Activated B cell treated with CpG ODN at 0.5 μM for 24 hours (primary cell): ENCODE data around the gene A3GALT2. TPM values are rescaled to one million over a fixed set of nuclear protein-coding genes. Genes with fewer than 3 reads are reported as not detected.

Experiments
- ATAC-seq: fragments of 200-7000 bp; cut with Tn5 transposase; one replicate; pipeline ENCODE4 v1.10.0; 2021; ENCODE audit warnings: low read depth, mild to moderate bottlenecking, moderate library complexity
- CTCF ChIA-PET: fragments of 350-600 bp; sonication (Branson Sonifier 250); formaldehyde crosslinking; loops from one replicate; lab custom pipeline; 2021; ENCODE audit warnings: antibody characterized with exemption; lab: Charles Lee
- POLR2A ChIA-PET: fragments of 350-600 bp; sonication (Branson Sonifier 250); formaldehyde crosslinking; loops from one replicate; lab custom pipeline; 2021; ENCODE audit warnings: antibody characterized with exemption; lab: Charles Lee
- DNase-seq: peaks from one replicate; pipeline ENCODE4 v3.0.0; 2022
- H3K27ac Mint-ChIP-seq: one replicate; pipeline ENCODE4 v1.8.0; 2020; ENCODE audit warnings: mixed read lengths
- H3K27me3 Mint-ChIP-seq: one replicate; pipeline ENCODE4 v1.8.0; 2021; ENCODE audit warnings: mixed read lengths
- H3K36me3 Mint-ChIP-seq: one replicate; pipeline ENCODE4 v1.8.0; 2021; ENCODE audit warnings: low read depth, mixed read lengths
- H3K4me1 Mint-ChIP-seq: one replicate; pipeline ENCODE4 v1.8.0; 2021; ENCODE audit warnings: mixed read lengths
- H3K4me3 Mint-ChIP-seq: one replicate; pipeline ENCODE4 v1.8.0; 2020; ENCODE audit warnings: mild to moderate bottlenecking, mixed read lengths
- H3K9me3 Mint-ChIP-seq: one replicate; pipeline ENCODE4 v1.8.0; 2020; ENCODE audit warnings: mixed read lengths
- intact Hi-C: fragments of 100-400 bp; cut with micrococcal nuclease; formaldehyde crosslinking; loops from one replicate; pipeline ENCODE4 v1.15.1; 2024
- total RNA-seq: library from RNA; stranded (reverse); gene quantifications from 2 replicates; pipeline ENCODE4 v1.2.3, GENCODE V29; 2022
- TF ChIP-seq, protein P1 (sequence below): fragments of 200-600 bp; IDR thresholded peaks from one replicate; pipeline ENCODE4 v1.8.0; 2022; ENCODE audit warnings: antibody characterized with exemption, mild to moderate bottlenecking

A3GALT2 gene
- total RNA-seq, 1 donor from 2014 or later = not detected

- CTCF ChIA-PET = no interaction called here
Measured at GRCh38 chr1:33324677-33325575, 4.0 kb upstream of the A3GALT2 start.

DNA sequence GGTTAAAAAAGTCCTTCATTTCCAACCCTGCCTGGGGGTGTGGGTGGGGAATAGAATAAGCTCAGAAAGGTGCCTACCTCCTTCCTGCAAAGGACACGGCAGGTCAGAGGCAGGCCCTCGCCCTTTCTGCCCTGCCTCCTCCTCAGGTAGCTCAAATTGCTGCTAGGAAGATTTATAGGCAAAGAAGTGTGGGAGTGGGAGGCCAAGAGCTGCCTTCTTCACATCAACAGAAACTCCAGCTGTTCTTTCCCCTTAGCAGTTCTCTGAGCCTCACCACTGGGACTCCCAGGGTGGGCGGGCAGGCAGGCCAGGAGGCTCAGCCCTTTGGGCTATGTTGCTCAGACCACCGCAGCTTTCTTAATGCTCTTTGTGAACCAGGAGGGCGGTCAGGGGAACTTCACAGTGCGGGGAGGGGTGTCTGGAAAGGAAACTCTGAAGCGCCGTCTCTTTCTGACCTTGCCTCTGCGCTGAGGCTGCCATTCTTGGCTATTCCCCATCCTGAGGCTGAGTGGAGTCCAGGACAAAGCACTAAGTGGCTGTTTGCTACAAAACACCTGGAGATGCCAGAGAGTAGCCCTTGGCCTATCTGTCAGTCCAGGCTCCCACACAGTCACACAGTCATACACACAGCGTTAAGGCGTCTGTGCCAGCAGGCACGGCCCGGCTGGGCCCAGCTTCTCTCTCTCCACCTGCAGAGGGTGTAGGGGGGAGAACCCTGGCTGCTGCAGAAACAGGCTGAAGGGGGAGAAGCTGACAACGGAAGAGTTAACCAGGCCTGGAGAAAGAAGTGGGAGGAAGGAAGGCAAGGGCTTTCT, 3.0 kb upstream of the A3GALT2 start:
- TF ChIP-seq, protein P1, sequence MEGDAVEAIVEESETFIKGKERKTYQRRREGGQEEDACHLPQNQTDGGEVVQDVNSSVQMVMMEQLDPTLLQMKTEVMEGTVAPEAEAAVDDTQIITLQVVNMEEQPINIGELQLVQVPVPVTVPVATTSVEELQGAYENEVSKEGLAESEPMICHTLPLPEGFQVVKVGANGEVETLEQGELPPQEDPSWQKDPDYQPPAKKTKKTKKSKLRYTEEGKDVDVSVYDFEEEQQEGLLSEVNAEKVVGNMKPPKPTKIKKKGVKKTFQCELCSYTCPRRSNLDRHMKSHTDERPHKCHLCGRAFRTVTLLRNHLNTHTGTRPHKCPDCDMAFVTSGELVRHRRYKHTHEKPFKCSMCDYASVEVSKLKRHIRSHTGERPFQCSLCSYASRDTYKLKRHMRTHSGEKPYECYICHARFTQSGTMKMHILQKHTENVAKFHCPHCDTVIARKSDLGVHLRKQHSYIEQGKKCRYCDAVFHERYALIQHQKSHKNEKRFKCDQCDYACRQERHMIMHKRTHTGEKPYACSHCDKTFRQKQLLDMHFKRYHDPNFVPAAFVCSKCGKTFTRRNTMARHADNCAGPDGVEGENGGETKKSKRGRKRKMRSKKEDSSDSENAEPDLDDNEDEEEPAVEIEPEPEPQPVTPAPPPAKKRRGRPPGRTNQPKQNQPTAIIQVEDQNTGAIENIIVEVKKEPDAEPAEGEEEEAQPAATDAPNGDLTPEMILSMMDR = no peak
- DNase-seq (no peak), ATAC-seq (no peak)
- Mint-ChIP-seq H3K4me1 (no peaks in the 10 kb centered on the region), H3K4me3 (no peak overlapping the region), H3K9me3 (no peaks in the 10 kb centered on the region), H3K27ac (no peak overlapping the region), H3K27me3 (no peaks in the 10 kb centered on the region), H3K36me3 (peaks cover 60% of the 10 kb centered on the region)
- POLR2A ChIA-PET = interaction anchor here (0.6 kb wide), 1 partner anchor 333 kb away, joined by 3 read pairs; no protein-coding TSS in a partner anchor
- intact Hi-C loops = no loop called here
- CTCF ChIA-PET = no interaction called here

More at GRCh38 chr1:33324677-33325575, 4.0 kb upstream of the A3GALT2 start:
- Mint-ChIP-seq H3K36me3 (peaks cover 70% of the 10 kb centered on the region), H3K9me3 (no peaks in the 10 kb centered on the region), H3K27ac (no peak overlapping the region), H3K4me1 (no peaks in the 10 kb centered on the region), H3K27me3 (no peaks in the 10 kb centered on the region), H3K4me3 (no peak overlapping the region)
- TF ChIP-seq, protein P1 = no peak
- intact Hi-C loops = no loop called here
- DNase-seq (no peak), ATAC-seq (no peak)
- POLR2A ChIA-PET = interaction anchor here (0.6 kb wide), 1 partner anchor 334 kb away, joined by 3 read pairs; no protein-coding TSS in a partner anchor

GRCh38 chr1:33322870-33323585, 2.1 kb upstream of the A3GALT2 start:
- H3K4me1 Mint-ChIP-seq = no peaks in the 10 kb centered on the region
- no peak overlapping the region for H3K27ac Mint-ChIP-seq
- ChIA-PET CTCF (no interaction called here), POLR2A (interaction anchor here (1.2 kb wide), 1 partner anchor 27 kb away, joined by 3 read pairs; no protein-coding TSS in a partner anchor)
- DNase-seq (no peak), ATAC-seq (no peak)
- H3K4me3 Mint-ChIP-seq = no peak overlapping the region
- H3K27me3 Mint-ChIP-seq = no peaks in the 10 kb centered on the region
- TF ChIP-seq, protein P1 = no peak
- peaks cover 52% of the 10 kb centered on the region for H3K36me3 Mint-ChIP-seq
- intact Hi-C loops = no loop called here
- H3K9me3 Mint-ChIP-seq = no peaks in the 10 kb centered on the region

DNA sequence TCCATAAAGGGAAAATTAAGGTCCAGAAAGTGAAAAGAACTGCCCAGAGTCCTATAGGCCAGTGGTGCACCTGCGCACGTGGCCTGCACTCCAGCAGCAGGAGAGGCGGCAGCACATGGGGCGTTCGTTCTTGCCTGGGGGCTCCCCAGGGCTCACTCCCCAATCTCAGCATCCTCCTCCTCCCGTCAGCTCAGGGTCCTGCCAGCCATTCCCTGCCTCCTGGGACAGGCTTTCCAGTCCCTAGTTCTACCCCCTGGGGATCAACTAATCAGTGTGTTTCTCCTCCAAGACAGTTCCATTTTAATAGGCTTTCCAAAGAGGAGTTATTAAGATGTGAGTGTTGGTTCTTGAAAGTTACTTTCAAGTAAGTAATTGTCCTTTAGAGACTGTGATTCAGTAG, 1.2 kb upstream of the A3GALT2 start:
- intact Hi-C loops = no loop called here
- H3K9me3 Mint-ChIP-seq = no peaks in the 10 kb centered on the region
- no peaks in the 10 kb centered on the region for H3K4me1 Mint-ChIP-seq
- ChIA-PET POLR2A (interaction anchor here (1.2 kb wide), 1 partner anchor 28 kb away, joined by 3 read pairs; no protein-coding TSS in a partner anchor), CTCF (no interaction called here)
- ATAC-seq = no peak
- no peaks in the 10 kb centered on the region for H3K27me3 Mint-ChIP-seq
- H3K36me3 Mint-ChIP-seq = peaks cover 43% of the 10 kb centered on the region
- no peak overlapping the region for H3K4me3 Mint-ChIP-seq
- TF ChIP-seq, protein P1 = no peak
- no peak overlapping the region for H3K27ac Mint-ChIP-seq
- no peak for DNase-seq
